Right lobe of liver (tissue), 6 donors: ENCODE measurements around the gene EXOC4. TPM values are rescaled to one million over a fixed set of nuclear protein-coding genes. Genes with fewer than 3 reads are reported as not detected.

ENCODE experiments used
- ATAC-seq, 4 donors: fragments of 200-7000 bp; cut with Tn5 transposase; one replicate each; pipeline ENCODE4 v1.9.1; 2020; ENCODE audit warnings: mild to moderate bottlenecking in 4 of 4, moderate library complexity in 4 of 4
- DNase-seq, 3 donors: peaks; one replicate each; pipeline ENCODE4 v3.0.0-alpha.2; 2020
- H3K27ac ChIP-seq, 3 donors: fragments of 200-600 bp; one replicate each; pipeline ENCODE4 v1.8.0; 2022
- H3K27me3 ChIP-seq, 2 donors: fragments of 200-600 bp; one replicate each; pipeline ENCODE4 v1.8.0; 2022
- H3K36me3 ChIP-seq, 4 donors: fragments of 200-600 bp; sonication (generic) in 1 of 4; one replicate each; pipeline versions ENCODE4 v1.5.1 to v1.8.0; 2017 to 2022; ENCODE audit warnings: control low read depth in 1 of 4
- H3K4me1 ChIP-seq, 4 donors: fragments of 200-600 bp; sonication (generic) in 1 of 4; one replicate each; pipeline versions ENCODE4 v1.5.1 to v1.8.0; 2017 to 2022; ENCODE audit warnings: control low read depth in 1 of 4
- H3K4me3 ChIP-seq, 3 donors: fragments of 200-600 bp; one replicate each; pipeline ENCODE4 v1.8.0; 2022
- H3K9me3 ChIP-seq, 4 donors: fragments of 200-600 bp; sonication (generic) in 1 of 4; one replicate each; pipeline versions ENCODE4 v1.5.1 to v1.8.0; 2017 to 2022; ENCODE audit warnings: control low read depth in 1 of 4
- POLR2A ChIP-seq: fragments of 450-650 bp; IDR thresholded peaks from one replicate; pipeline ENCODE4 v1.6.1; 2017; ENCODE audit warnings: antibody characterized with exemption, mild to moderate bottlenecking
- whole genome bisulfite sequencing: methylation state at CpG from one replicate; pipeline ENCODE4 v1.1.6; 2018; ENCODE audit warnings: low coverage, low lambda C conversion rate; ENCODE audit not compliant: insufficient coverage; ENCODE audit errors: missing lambda C conversion rate; 5-methylcytosine and 5-hydroxymethylcytosine counted together
- intact Hi-C, 2 donors: fragments of 100-400 bp; cut with DNase I; formaldehyde crosslinking; loops; one replicate each; pipeline versions ENCODE4 v1.11.2 to v1.14.1; 2022
- total RNA-seq, 6 experiments: library from RNA; depleted of rRNA in 2 of 6; stranded (reverse); fragments of >200 nt in 2 of 6; fragmentation: NEBNext Ultra II Directional in 3 of 6; extraction: Animal tissue kit (Norgen Biotek cat#: 25700) in 3 of 6; gene quantifications; one replicate each; pipeline versions ENCODE4 v1.1.0 to v1.2.4, GENCODE V29; 2016 to 2023
- TF ChIP-seq, protein P1 (sequence below), 4 donors: fragments of 200-600 bp in 3 of 4; fragments of 450-650 bp in 1 of 4; IDR thresholded peaks; one replicate each; pipeline versions ENCODE4 v1.5.1 to v1.8.0; 2016 to 2022; ENCODE audit warnings: antibody characterized with exemption in 4 of 4, mild to moderate bottlenecking in 2 of 4
- donor health status: DM: no; HTN: yes; CAD: no.
- donor health status: DM: no; HTN: no; CAD: no.
- donor health status: DM: no; HTN: no; CAD: no.
- donor health status: DM: no; HTN: yes; CAD: no.
- donor health status: DM: no; HTN: yes; CAD: no.

EXOC4 gene
- total RNA-seq, 6 experiments from 2014 or later: 23.7 to 33.5 (median 30.0) TPM

DNA sequence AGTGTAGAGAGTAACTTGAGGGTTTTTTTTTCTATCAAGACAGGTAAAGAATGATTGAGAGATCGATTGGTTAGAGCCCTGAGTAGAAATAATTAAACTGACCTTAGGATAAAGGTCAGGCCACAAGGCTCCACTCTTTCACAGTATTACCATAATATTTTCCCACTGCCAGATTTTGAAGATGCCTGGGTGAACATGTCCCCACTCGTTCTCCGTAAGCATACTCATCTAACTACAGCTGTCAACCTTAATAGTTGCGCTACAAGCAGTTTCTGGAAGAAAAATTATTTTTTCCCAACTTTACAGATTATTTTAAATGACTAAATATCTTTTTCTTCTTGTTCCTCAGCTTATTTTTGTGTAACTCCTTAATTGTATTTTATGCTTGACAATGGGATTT, 671.1 kb downstream of the EXOC4 start:
- Histone ChIP-seq H3K4me1 (no peaks in the 10 kb centered on the region), H3K4me3 (no peak overlapping the region), H3K9me3 (no peaks in the 10 kb centered on the region), H3K36me3 (peaks cover 0 to 2% (median 0%) of the 10 kb centered on the region in 4 donors), H3K27me3 (no peaks in the 10 kb centered on the region), H3K27ac (no peak overlapping the region)
- TF ChIP-seq POLR2A: no peak
- TF ChIP-seq, protein P1, sequence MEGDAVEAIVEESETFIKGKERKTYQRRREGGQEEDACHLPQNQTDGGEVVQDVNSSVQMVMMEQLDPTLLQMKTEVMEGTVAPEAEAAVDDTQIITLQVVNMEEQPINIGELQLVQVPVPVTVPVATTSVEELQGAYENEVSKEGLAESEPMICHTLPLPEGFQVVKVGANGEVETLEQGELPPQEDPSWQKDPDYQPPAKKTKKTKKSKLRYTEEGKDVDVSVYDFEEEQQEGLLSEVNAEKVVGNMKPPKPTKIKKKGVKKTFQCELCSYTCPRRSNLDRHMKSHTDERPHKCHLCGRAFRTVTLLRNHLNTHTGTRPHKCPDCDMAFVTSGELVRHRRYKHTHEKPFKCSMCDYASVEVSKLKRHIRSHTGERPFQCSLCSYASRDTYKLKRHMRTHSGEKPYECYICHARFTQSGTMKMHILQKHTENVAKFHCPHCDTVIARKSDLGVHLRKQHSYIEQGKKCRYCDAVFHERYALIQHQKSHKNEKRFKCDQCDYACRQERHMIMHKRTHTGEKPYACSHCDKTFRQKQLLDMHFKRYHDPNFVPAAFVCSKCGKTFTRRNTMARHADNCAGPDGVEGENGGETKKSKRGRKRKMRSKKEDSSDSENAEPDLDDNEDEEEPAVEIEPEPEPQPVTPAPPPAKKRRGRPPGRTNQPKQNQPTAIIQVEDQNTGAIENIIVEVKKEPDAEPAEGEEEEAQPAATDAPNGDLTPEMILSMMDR (IDR thresholded peaks at IDR 0.05): no peak
- ATAC-seq: no peak
- intact Hi-C loops: no loop called here
- 96% methylated on average over 4 of the region's 4 CpGs for WGBS
- no peak for DNase-seq

GRCh38 chr7:133931053-133931452, 678.2 kb downstream of the EXOC4 start:
- H3K4me1 ChIP-seq: no peaks in the 10 kb centered on the region
- WGBS: 92% methylated on average over 1 of the region's 1 CpG
- H3K36me3 ChIP-seq: no peaks in the 10 kb centered on the region
- TF ChIP-seq POLR2A: no peak
- TF ChIP-seq, protein P1 (IDR thresholded peaks at IDR 0.05): no peak
- intact Hi-C loops: no loop called here
- no peak overlapping the region for H3K4me3 ChIP-seq
- no peak overlapping the region for H3K27ac ChIP-seq
- no peak for DNase-seq
- no peaks in the 10 kb centered on the region for H3K9me3 ChIP-seq
- no peak for ATAC-seq
- no peaks in the 10 kb centered on the region for H3K27me3 ChIP-seq

DNA sequence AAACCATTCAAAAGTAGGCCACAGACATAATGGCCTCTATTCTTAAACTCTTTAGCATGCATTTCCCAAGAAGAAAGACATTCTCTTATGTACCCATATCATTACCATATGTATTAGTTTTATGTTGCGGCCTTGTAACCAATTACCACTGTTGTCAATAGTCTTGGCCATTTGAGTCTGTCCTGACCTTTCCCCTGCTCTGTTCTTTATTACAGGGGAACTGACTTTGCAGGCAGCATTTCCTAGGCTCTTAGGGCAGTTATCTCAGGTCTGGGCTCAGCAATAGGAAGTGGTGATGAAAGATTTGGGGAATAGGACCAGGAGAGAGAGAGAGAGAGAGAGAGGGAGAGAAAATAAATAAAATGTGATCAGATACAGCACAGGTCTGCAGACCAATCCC, 679.7 kb downstream of the EXOC4 start:
- DNase-seq: no peak
- ATAC-seq: no peak
- TF ChIP-seq POLR2A: no peak
- TF ChIP-seq, protein P1 (IDR thresholded peaks at IDR 0.05): no peak
- H3K27me3 ChIP-seq: no peaks in the 10 kb centered on the region
- 0% methylated on average over 1 of the region's 1 CpG for WGBS
- no peak overlapping the region for H3K4me3 ChIP-seq
- intact Hi-C loops: no loop called here
- no peak overlapping the region for H3K27ac ChIP-seq
- H3K36me3 ChIP-seq: no peaks in the 10 kb centered on the region
- H3K9me3 ChIP-seq: no peaks in the 10 kb centered on the region
- H3K4me1 ChIP-seq: no peaks in the 10 kb centered on the region

- no peaks in the 10 kb centered on the region for H3K9me3 ChIP-seq
- no peaks in the 10 kb centered on the region for H3K36me3 ChIP-seq
- DNase-seq: no peak
- no peak overlapping the region for H3K4me3 ChIP-seq
- no peak for TF ChIP-seq POLR2A
- TF ChIP-seq, protein P1 (IDR thresholded peaks at IDR 0.05): no peak
- WGBS: 88% methylated on average over 8 of the region's 9 CpGs
- no peak for ATAC-seq
- no peaks in the 10 kb centered on the region for H3K4me1 ChIP-seq
- no peak overlapping the region for H3K27ac ChIP-seq
- intact Hi-C loops: no loop called here
- no peaks in the 10 kb centered on the region for H3K27me3 ChIP-seq
These were observed 681.5 kb downstream of the EXOC4 start for GRCh38 chr7:133934262-133934976.
